WTC11 (cell line): Measurements from ENCODE around the gene CPNE7.

Experiments used
- ARID4B ChIP-seq: sonication (generic); formaldehyde crosslinking; IDR thresholded peaks from 2 replicates; pipeline ENCODE4 v1.8.0; 2023; ENCODE audit warnings: missing genetic modification reagents, mild to moderate bottlenecking, borderline replicate concordance
- CTCF ChIP-seq: fragments of 200-600 bp; IDR thresholded peaks from 2 replicates; pipeline ENCODE4 v1.8.0; 2022; ENCODE audit warnings: antibody characterized with exemption
- FOXP4 ChIP-seq: sonication (generic); formaldehyde crosslinking; IDR thresholded peaks from 2 replicates; pipeline ENCODE4 v1.8.0; 2022; ENCODE audit warnings: mild to moderate bottlenecking, missing genetic modification reagents
- JUN ChIP-seq: sonication (generic); formaldehyde crosslinking; IDR thresholded peaks from 2 replicates; pipeline ENCODE4 v1.8.0; 2023; ENCODE audit warnings: mild to moderate bottlenecking, missing genetic modification reagents
- NR3C1 ChIP-seq: sonication (generic); formaldehyde crosslinking; conservative IDR thresholded peaks from 2 replicates; pipeline ENCODE4 v1.8.1; 2023; ENCODE audit warnings: low read depth, mild to moderate bottlenecking, missing genetic modification reagents
- SP1 ChIP-seq: sonication (generic); formaldehyde crosslinking; conservative IDR thresholded peaks from 2 replicates; pipeline ENCODE4 v1.8.1; 2022; ENCODE audit warnings: missing genetic modification reagents
- TEAD1 ChIP-seq: sonication (generic); formaldehyde crosslinking; IDR thresholded peaks from 2 replicates; pipeline ENCODE4 v1.8.0; 2022; ENCODE audit warnings: mild to moderate bottlenecking, missing genetic modification reagents
- USF2 ChIP-seq: sonication (generic); formaldehyde crosslinking; IDR thresholded peaks from 2 replicates; pipeline ENCODE4 v1.8.1; 2023; ENCODE audit warnings: mild to moderate bottlenecking, missing genetic modification reagents, moderate library complexity
- ZBTB21 ChIP-seq: sonication (generic); formaldehyde crosslinking; IDR thresholded peaks from 2 replicates; pipeline ENCODE4 v1.8.1; 2023; ENCODE audit warnings: mild to moderate bottlenecking, missing genetic modification reagents, borderline replicate concordance
- ZNF138 ChIP-seq: sonication (generic); formaldehyde crosslinking; conservative IDR thresholded peaks from 2 replicates; pipeline ENCODE4 v1.8.1; 2022; ENCODE audit warnings: mild to moderate bottlenecking, moderate library complexity, missing genetic modification reagents
- ZNF219 ChIP-seq: sonication (generic); formaldehyde crosslinking; IDR thresholded peaks from 2 replicates; pipeline ENCODE4 v1.8.0; 2023; ENCODE audit warnings: missing genetic modification reagents, mild to moderate bottlenecking, borderline replicate concordance
- ZNF232 ChIP-seq: sonication (generic); formaldehyde crosslinking; IDR thresholded peaks from 2 replicates; pipeline ENCODE4 v1.8.0; 2022; ENCODE audit warnings: mild to moderate bottlenecking, missing genetic modification reagents
- ZNF263 ChIP-seq: sonication (generic); formaldehyde crosslinking; IDR thresholded peaks from 2 replicates; pipeline ENCODE4 v1.8.1; 2022; ENCODE audit warnings: low read depth, mild to moderate bottlenecking, moderate library complexity, missing genetic modification reagents
- TF ChIP-seq, protein P1 (sequence below): sonication (generic); formaldehyde crosslinking; IDR thresholded peaks from 2 replicates; pipeline ENCODE4 v1.8.1; 2022; ENCODE audit warnings: low read depth, missing genetic modification reagents, borderline replicate concordance

DNA sequence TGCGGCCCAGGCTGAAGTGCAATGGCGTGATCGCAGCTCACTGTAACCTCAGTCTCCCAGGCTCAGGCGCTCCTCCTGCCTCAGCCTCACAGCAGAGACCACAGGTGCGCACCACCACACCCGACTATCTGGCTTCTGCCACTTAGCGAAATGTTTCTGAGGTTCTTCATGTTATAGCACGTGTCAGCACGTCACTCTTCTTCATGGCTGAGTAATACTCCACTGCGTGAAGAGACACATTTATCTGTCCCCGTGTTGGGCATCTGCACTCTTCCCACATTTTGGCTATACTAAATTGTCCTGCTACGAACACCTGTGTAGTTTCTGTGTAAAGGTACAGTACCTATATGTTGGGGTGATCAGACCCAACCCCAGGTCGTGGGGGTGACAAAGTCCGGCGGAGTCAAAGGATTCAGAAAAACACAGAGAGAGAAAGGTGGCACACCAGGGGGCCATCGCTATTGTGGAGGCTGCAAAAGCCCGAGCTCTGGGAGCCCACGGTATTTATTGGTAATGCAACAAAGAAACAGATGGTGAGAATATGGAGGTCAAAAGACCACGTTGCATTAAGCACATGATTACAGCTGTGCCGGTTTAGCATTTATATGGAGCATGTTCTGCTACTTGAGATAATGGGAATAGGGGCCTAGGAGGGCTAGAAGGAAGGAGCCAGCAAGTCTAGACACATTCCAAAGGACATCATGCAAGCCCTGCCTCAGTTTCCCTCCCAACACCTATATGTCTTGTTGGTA, 37.0 kb downstream of the CPNE7 start:
- TF ChIP-seq ZNF232 (no peak), ZBTB21 (no peak), ZNF138 (CRISPR knock-in tag) (no peak), CTCF (no peak), FOXP4 (CRISPR knock-in tag) (no peak), NR3C1 (no peak), TEAD1 (no peak), ZNF219 (CRISPR knock-in tag) (no peak), USF2 (CRISPR knock-in tag) (no peak), JUN (no peak), SP1 (CRISPR knock-in tag) (no peak), ZNF263 (CRISPR knock-in tag) (no peak), ARID4B (no peak)
- TF ChIP-seq, protein P1, sequence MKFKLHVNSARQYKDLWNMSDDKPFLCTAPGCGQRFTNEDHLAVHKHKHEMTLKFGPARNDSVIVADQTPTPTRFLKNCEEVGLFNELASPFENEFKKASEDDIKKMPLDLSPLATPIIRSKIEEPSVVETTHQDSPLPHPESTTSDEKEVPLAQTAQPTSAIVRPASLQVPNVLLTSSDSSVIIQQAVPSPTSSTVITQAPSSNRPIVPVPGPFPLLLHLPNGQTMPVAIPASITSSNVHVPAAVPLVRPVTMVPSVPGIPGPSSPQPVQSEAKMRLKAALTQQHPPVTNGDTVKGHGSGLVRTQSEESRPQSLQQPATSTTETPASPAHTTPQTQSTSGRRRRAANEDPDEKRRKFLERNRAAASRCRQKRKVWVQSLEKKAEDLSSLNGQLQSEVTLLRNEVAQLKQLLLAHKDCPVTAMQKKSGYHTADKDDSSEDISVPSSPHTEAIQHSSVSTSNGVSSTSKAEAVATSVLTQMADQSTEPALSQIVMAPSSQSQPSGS (CRISPR knock-in tag), result no peak
